Measurements from ENCODE around the gene TRAPPC8. TPM values are rescaled to one million over a fixed set of nuclear protein-coding genes. Genes with fewer than 3 reads are reported as not detected.
"Not testable (repeated sequence)": the region's sequence is repeated elsewhere in the genome, so short reads cannot be mapped to it uniquely, and the experiment has no call there.

Gene TRAPPC8
- total RNA-seq, 1 donor from 2014 or later = 41.3 TPM

DNA sequence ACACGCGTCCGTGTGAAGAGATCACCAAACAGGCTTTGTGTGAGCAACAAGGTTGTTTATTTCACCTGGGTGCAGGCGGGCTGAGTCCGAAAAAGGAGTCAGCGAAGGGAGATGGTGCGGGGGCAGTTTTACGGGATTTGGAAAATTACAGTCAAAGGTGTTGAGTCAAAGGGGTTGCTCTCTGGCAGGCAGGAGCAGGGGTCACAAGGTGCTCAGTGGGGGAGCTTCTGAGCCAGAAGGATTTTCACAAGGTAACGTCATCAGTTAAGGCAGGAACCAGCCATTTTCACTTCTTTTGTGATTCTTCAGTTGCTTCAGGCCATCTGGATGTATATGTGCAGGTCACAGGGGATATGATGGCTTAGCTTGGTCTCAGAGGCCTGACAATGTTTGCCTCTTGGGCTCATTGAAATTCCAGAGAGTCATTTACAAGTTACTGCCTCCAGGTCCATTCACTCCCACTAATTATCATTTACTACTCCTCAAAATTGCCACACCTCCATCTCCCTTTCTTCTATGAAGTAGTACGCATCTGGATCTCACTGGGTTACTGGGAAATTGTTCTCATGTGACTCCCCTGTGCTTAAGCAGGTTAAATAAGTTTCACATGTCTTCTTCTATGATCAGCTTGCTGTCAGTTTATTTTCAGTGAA, 116.1 kb downstream of the TRAPPC8 start:
- not testable (repeated sequence) for H3K4me3 Mint-ChIP-seq (ENCODE audit: low read depth); H3K27ac Mint-ChIP-seq; DNase-seq (ENCODE audit: low spot score)

DNA sequence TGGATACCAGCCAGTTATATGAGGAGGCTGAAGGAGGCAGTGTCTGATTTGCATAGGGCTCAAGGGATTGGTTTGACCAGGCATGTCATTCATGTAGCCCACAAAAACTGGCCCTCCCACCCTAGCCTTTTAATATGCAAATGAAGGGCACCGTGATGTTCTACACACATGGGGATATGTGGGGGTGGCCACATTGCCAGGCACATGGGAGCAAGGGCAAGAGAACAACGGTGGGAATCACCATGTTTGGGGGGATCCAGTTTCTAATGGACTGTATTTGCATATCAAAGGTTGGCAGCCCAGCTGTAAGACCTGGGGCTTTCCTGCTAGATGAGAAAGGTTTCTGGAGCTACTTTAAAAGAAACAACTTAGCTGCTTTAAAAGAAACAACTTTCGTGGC, 117.2 kb downstream of the TRAPPC8 start:
- intact Hi-C loops (cut with micrococcal nuclease) = no loop called here
- no peaks in the 10 kb centered on the region for H3K27me3 Mint-ChIP-seq (ENCODE audit: low read depth)
- H3K9me3 Mint-ChIP-seq = no peaks in the 10 kb centered on the region
- H3K27ac Mint-ChIP-seq = no peak overlapping the region
- no peak overlapping the region for H3K4me3 Mint-ChIP-seq (ENCODE audit: low read depth)
- H3K4me1 Mint-ChIP-seq (ENCODE audit: low read depth) = no peaks in the 10 kb centered on the region
- no peak for DNase-seq (ENCODE audit: low spot score)
- H3K36me3 Mint-ChIP-seq (ENCODE audit: low read depth) = peaks cover 26% of the 10 kb centered on the region

More for the DNA sequence above, 116.1 kb downstream of the TRAPPC8 start:
- H3K4me1 Mint-ChIP-seq (ENCODE audit: low read depth); intact Hi-C loops (cut with micrococcal nuclease); H3K27me3 Mint-ChIP-seq (ENCODE audit: low read depth); H3K9me3 Mint-ChIP-seq: not testable (repeated sequence)
- H3K36me3 Mint-ChIP-seq (ENCODE audit: low read depth) = peaks cover 27% of the 10 kb centered on the region

GRCh38 chr18:31821545-31822171, 121.3 kb downstream of the TRAPPC8 start:
- no peaks in the 10 kb centered on the region for H3K36me3 Mint-ChIP-seq (ENCODE audit: low read depth)
- no peak overlapping the region for H3K4me3 Mint-ChIP-seq (ENCODE audit: low read depth)
- H3K4me1 Mint-ChIP-seq (ENCODE audit: low read depth) = no peaks in the 10 kb centered on the region
- H3K27me3 Mint-ChIP-seq (ENCODE audit: low read depth) = peaks cover 8% of the 10 kb centered on the region
- no peak for DNase-seq (ENCODE audit: low spot score)
- no peaks in the 10 kb centered on the region for H3K9me3 Mint-ChIP-seq
- no peak overlapping the region for H3K27ac Mint-ChIP-seq
- intact Hi-C loops (cut with micrococcal nuclease) = no loop called here

GRCh38 chr18:31819925-31820229, 123.1 kb downstream of the TRAPPC8 start:
- Mint-ChIP-seq H3K9me3 (no peaks in the 10 kb centered on the region), H3K27me3 (ENCODE audit: low read depth) (peaks cover 8% of the 10 kb centered on the region), H3K27ac (no peak overlapping the region), H3K36me3 (ENCODE audit: low read depth) (no peaks in the 10 kb centered on the region), H3K4me3 (ENCODE audit: low read depth) (no peak overlapping the region), H3K4me1 (ENCODE audit: low read depth) (no peaks in the 10 kb centered on the region)
- intact Hi-C loops (cut with micrococcal nuclease) = loop anchor here (1.0 to 5.0 kb wide), 3 partner anchors 79 to 263 kb away; no protein-coding TSS in a partner anchor
- DNase-seq (ENCODE audit: low spot score) = no peak

GRCh38 chr18:31819106-31819924, 123.6 kb downstream of the TRAPPC8 start:
- H3K27ac Mint-ChIP-seq = no peak overlapping the region
- intact Hi-C loops (cut with micrococcal nuclease) = loop anchor here (1.0 to 5.0 kb wide), 3 partner anchors 78 to 262 kb away; no protein-coding TSS in a partner anchor
- H3K4me1 Mint-ChIP-seq (ENCODE audit: low read depth) = no peaks in the 10 kb centered on the region
- H3K36me3 Mint-ChIP-seq (ENCODE audit: low read depth) = no peaks in the 10 kb centered on the region
- no peaks in the 10 kb centered on the region for H3K9me3 Mint-ChIP-seq
- peaks cover 8% of the 10 kb centered on the region for H3K27me3 Mint-ChIP-seq (ENCODE audit: low read depth)
- no peak overlapping the region for H3K4me3 Mint-ChIP-seq (ENCODE audit: low read depth)
- no peak for DNase-seq (ENCODE audit: low spot score)

- Mint-ChIP-seq H3K9me3 (no peaks in the 10 kb centered on the region), H3K27me3 (ENCODE audit: low read depth) (peaks cover 12% of the 10 kb centered on the region)
- intact Hi-C loops (cut with micrococcal nuclease) = no loop called here
Measured at GRCh38 chr18:31814132-31814531, 128.8 kb downstream of the TRAPPC8 start.

GRCh38 chr18:31810336-31811130, 132.4 kb downstream of the TRAPPC8 start:
- DNase-seq (ENCODE audit: low spot score); H3K4me1 Mint-ChIP-seq (ENCODE audit: low read depth); H3K27ac Mint-ChIP-seq; H3K9me3 Mint-ChIP-seq; H3K36me3 Mint-ChIP-seq (ENCODE audit: low read depth); H3K27me3 Mint-ChIP-seq (ENCODE audit: low read depth); H3K4me3 Mint-ChIP-seq (ENCODE audit: low read depth); intact Hi-C loops (cut with micrococcal nuclease): not testable (repeated sequence)

More at GRCh38 chr18:31814132-31814531, 128.8 kb downstream of the TRAPPC8 start:
- H3K4me3 Mint-ChIP-seq (ENCODE audit: low read depth) = no peak overlapping the region
- H3K27ac Mint-ChIP-seq = no peak overlapping the region
- DNase-seq (ENCODE audit: low spot score) = no peak
- H3K4me1 Mint-ChIP-seq (ENCODE audit: low read depth) = no peaks in the 10 kb centered on the region
- H3K36me3 Mint-ChIP-seq (ENCODE audit: low read depth) = no peaks in the 10 kb centered on the region

GRCh38 chr18:31809049-31809448, 133.9 kb downstream of the TRAPPC8 start:
- intact Hi-C loops (cut with micrococcal nuclease); H3K4me3 Mint-ChIP-seq (ENCODE audit: low read depth): not testable (repeated sequence)

GRCh38 chr18:31801078-31801477, 141.8 kb downstream of the TRAPPC8 start:
- Mint-ChIP-seq H3K27me3 (ENCODE audit: low read depth) (peaks cover 2% of the 10 kb centered on the region), H3K4me3 (ENCODE audit: low read depth) (no peak overlapping the region), H3K4me1 (ENCODE audit: low read depth) (no peaks in the 10 kb centered on the region), H3K36me3 (ENCODE audit: low read depth) (no peaks in the 10 kb centered on the region), H3K9me3 (no peaks in the 10 kb centered on the region), H3K27ac (no peak overlapping the region)
- DNase-seq (ENCODE audit: low spot score) = no peak
- intact Hi-C loops (cut with micrococcal nuclease) = no loop called here

More at GRCh38 chr18:31809049-31809448, 133.9 kb downstream of the TRAPPC8 start:
- H3K27ac Mint-ChIP-seq; H3K4me1 Mint-ChIP-seq (ENCODE audit: low read depth); H3K9me3 Mint-ChIP-seq; H3K36me3 Mint-ChIP-seq (ENCODE audit: low read depth); DNase-seq (ENCODE audit: low spot score); H3K27me3 Mint-ChIP-seq (ENCODE audit: low read depth): not testable (repeated sequence)

- H3K36me3 Mint-ChIP-seq (ENCODE audit: low read depth); H3K4me1 Mint-ChIP-seq (ENCODE audit: low read depth); intact Hi-C loops (cut with micrococcal nuclease); H3K9me3 Mint-ChIP-seq; H3K27ac Mint-ChIP-seq; H3K4me3 Mint-ChIP-seq (ENCODE audit: low read depth); H3K27me3 Mint-ChIP-seq (ENCODE audit: low read depth); DNase-seq (ENCODE audit: low spot score): not testable (repeated sequence)
Measured at GRCh38 chr18:31799257-31799656, 143.7 kb downstream of the TRAPPC8 start.

DNA sequence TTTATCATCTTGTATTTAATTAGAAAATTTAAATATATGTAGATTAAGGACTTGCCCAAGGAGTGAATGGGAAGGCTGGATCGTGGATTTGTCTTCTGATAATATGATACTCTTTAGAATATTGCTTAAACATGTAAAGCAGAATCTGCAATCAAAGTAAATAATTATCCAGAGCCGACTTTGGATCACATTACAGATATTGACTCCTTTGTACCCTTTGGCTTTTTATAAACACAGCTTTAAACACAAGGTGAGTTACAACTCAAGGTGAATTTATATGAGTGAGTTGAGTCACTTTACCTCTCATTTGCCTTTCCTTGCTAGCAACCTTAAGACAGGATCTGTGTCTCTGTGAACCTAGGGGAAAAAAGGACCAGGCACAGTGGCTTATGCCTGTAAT, 144.5 kb downstream of the TRAPPC8 start:
- Mint-ChIP-seq H3K27ac (no peak overlapping the region), H3K4me1 (ENCODE audit: low read depth) (no peaks in the 10 kb centered on the region), H3K27me3 (ENCODE audit: low read depth) (peaks cover 2% of the 10 kb centered on the region), H3K36me3 (ENCODE audit: low read depth) (no peaks in the 10 kb centered on the region), H3K9me3 (no peaks in the 10 kb centered on the region), H3K4me3 (ENCODE audit: low read depth) (no peak overlapping the region)
- no peak for DNase-seq (ENCODE audit: low spot score)
- intact Hi-C loops (cut with micrococcal nuclease) = no loop called here

GRCh38 chr18:31795747-31796146, 147.2 kb downstream of the TRAPPC8 start:
- no peak overlapping the region for H3K4me3 Mint-ChIP-seq (ENCODE audit: low read depth)
- H3K27ac Mint-ChIP-seq = no peak overlapping the region
- no peak for DNase-seq (ENCODE audit: low spot score)
- no peaks in the 10 kb centered on the region for H3K9me3 Mint-ChIP-seq
- intact Hi-C loops (cut with micrococcal nuclease) = no loop called here
- H3K36me3 Mint-ChIP-seq (ENCODE audit: low read depth) = no peaks in the 10 kb centered on the region
- H3K27me3 Mint-ChIP-seq (ENCODE audit: low read depth) = peaks cover 2% of the 10 kb centered on the region
- H3K4me1 Mint-ChIP-seq (ENCODE audit: low read depth) = no peaks in the 10 kb centered on the region

Measured in activated T-helper 2 cell treated with anti-CD3 and anti-CD28 coated beads, Interferon-gamma antibody, Interleukin-2, Interleukin-4, amounts not matched to agents 10 μg/mL and 5 μg/mL and 100 μg/mL, durations not matched to agents 14 hours and 24 hours and 36 hours (primary cell).